ENCODE measurements around the gene SKOR1.

DNA sequence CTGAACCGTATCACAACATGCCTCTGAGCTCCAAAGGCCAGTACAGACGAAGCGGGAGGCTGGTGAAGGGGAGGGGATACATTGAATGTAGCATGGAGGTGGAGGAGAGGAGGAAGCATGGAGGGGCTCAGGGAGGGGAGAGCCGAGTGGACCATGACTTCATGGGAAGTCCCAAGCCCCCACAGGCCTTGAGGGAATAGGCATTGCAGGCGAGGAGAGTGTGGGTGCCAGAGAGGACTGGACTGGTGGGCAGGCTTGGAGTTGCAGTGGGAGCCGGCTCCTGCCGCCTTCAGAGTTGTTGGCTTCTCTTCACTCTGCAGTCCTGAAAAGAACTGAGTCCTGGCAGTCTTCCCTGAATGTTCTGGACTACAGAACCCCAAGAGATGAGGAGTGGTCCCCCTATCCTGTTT lies 17.8 kb downstream of the SKOR1 start:
- TF ChIP-seq POLR2A (IDR thresholded peaks at IDR 0.05; ENCODE audit: low read depth, low read length): no peak
- TF ChIP-seq CREB1 (IDR thresholded peaks at IDR 0.05; ENCODE audit: low read depth): no peak
- no peak for TF ChIP-seq GATAD2B (conservative IDR thresholded peaks at IDR 0.05; ENCODE audit: low read depth)
- TF ChIP-seq, protein P1, sequence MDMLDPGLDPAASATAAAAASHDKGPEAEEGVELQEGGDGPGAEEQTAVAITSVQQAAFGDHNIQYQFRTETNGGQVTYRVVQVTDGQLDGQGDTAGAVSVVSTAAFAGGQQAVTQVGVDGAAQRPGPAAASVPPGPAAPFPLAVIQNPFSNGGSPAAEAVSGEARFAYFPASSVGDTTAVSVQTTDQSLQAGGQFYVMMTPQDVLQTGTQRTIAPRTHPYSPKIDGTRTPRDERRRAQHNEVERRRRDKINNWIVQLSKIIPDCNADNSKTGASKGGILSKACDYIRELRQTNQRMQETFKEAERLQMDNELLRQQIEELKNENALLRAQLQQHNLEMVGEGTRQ (IDR thresholded peaks at IDR 0.05; ENCODE audit: borderline replicate concordance, low read depth, low read length): no peak
- TF ChIP-seq, protein P2, sequence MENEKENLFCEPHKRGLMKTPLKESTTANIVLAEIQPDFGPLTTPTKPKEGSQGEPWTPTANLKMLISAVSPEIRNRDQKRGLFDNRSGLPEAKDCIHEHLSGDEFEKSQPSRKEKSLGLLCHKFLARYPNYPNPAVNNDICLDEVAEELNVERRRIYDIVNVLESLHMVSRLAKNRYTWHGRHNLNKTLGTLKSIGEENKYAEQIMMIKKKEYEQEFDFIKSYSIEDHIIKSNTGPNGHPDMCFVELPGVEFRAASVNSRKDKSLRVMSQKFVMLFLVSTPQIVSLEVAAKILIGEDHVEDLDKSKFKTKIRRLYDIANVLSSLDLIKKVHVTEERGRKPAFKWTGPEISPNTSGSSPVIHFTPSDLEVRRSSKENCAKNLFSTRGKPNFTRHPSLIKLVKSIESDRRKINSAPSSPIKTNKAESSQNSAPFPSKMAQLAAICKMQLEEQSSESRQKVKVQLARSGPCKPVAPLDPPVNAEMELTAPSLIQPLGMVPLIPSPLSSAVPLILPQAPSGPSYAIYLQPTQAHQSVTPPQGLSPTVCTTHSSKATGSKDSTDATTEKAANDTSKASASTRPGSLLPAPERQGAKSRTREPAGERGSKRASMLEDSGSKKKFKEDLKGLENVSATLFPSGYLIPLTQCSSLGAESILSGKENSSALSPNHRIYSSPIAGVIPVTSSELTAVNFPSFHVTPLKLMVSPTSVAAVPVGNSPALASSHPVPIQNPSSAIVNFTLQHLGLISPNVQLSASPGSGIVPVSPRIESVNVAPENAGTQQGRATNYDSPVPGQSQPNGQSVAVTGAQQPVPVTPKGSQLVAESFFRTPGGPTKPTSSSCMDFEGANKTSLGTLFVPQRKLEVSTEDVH (IDR thresholded peaks at IDR 0.05; ENCODE audit: low read depth, partially characterized antibody): no peak
- no peak for TF ChIP-seq JUND (IDR thresholded peaks at IDR 0.05; ENCODE audit: low read depth, low read length)
- TF ChIP-seq, protein P3, sequence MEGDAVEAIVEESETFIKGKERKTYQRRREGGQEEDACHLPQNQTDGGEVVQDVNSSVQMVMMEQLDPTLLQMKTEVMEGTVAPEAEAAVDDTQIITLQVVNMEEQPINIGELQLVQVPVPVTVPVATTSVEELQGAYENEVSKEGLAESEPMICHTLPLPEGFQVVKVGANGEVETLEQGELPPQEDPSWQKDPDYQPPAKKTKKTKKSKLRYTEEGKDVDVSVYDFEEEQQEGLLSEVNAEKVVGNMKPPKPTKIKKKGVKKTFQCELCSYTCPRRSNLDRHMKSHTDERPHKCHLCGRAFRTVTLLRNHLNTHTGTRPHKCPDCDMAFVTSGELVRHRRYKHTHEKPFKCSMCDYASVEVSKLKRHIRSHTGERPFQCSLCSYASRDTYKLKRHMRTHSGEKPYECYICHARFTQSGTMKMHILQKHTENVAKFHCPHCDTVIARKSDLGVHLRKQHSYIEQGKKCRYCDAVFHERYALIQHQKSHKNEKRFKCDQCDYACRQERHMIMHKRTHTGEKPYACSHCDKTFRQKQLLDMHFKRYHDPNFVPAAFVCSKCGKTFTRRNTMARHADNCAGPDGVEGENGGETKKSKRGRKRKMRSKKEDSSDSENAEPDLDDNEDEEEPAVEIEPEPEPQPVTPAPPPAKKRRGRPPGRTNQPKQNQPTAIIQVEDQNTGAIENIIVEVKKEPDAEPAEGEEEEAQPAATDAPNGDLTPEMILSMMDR (IDR thresholded peaks at IDR 0.05 in 2 of 3, conservative IDR thresholded peaks at IDR 0.05 in 1 of 3; ENCODE audit: control insufficient read depth in 2 of 3, extremely low read depth in 1 of 3, insufficient read depth in 1 of 3, low read depth in 3 of 3, low read length in 3 of 3): no peak

Data from GM12878 (cell line).